HG03139 (cell line): ENCODE data around the gene LIN7A.
"Not testable (repeated sequence)": the region's sequence is repeated elsewhere in the genome, so short reads cannot be mapped to it uniquely, and the experiment has no call there.

ENCODE experiments used
- ATAC-seq: cut with Tn5 transposase; IDR thresholded peaks from one replicate; pipeline ENCODE4 v1.9.1; 2021; ENCODE audit not compliant: unreplicated experiment

Gene LIN7A

DNA sequence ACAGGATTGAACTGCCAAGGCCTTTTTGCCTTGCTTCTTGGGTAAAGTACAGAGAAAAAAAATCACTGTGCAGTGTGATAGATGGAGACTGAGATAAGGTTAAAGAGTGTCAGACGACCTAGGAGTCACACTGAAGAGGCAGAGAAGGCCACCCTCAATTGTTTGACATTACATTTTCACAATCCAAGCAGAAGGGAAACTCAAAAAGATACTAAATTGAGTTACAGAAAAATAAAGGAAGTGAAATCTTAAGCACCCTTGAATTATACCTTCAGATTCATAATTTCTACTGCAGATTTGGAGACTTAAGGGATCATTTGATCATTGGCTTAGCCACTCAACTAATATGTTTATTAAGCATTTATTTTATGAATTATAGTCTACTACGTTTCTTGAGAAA, 123.9 kb downstream of the LIN7A start:
- no peak for ATAC-seq

DNA sequence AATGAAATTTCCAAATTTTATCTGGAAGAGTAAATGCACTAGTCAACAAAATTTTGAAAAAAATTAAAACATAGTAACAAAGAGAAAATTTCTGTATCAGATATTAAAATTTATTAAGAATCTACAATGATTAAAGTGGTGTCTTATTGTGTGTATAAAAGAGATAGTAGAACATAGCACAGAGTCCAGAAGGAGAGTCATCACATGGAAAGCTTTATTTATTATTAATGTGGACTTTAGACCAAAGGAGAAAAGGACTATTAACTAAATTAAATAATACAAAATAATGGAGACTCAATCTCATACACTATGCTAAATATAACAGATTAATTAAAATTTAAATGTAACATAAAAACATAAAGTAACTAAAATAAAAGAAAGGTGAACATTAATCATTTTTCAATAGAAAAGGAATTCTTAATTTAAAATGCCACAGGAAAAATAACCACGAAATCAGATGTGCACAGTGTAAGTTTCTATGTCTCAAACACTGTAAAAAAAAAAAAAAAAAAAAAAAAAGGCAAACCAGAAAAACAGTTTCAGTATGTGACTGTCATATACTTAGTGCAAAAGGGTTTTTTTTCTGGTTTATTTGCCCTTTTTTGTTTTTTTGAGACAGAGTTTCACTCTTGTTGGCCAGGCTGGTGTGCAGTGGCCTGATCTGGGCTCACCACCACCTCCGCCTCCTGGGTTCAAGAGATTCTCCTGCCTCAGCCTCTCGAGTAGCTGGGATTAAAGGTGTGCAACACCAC, 125.6 kb downstream of the LIN7A start:
- ATAC-seq: no peak

DNA sequence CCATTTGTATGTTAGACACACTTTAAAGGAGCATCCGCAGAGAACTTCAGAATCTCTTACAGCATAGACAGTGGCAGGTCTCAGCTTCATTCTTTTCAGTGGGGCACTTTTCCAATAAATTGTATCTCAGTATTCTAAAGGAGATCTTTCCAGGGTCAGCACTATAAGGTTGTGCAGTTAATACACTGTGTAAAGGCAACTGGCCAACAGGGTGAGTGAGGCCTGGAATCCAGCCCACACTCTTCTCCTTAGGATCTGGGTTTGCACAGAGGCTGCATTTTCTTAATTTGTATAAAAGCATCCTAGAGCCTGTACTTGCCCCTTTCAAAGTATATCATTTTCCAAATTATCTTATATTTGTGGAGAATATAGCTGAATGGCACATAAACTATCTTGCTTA, 126.9 kb downstream of the LIN7A start:
- ATAC-seq: no peak

DNA sequence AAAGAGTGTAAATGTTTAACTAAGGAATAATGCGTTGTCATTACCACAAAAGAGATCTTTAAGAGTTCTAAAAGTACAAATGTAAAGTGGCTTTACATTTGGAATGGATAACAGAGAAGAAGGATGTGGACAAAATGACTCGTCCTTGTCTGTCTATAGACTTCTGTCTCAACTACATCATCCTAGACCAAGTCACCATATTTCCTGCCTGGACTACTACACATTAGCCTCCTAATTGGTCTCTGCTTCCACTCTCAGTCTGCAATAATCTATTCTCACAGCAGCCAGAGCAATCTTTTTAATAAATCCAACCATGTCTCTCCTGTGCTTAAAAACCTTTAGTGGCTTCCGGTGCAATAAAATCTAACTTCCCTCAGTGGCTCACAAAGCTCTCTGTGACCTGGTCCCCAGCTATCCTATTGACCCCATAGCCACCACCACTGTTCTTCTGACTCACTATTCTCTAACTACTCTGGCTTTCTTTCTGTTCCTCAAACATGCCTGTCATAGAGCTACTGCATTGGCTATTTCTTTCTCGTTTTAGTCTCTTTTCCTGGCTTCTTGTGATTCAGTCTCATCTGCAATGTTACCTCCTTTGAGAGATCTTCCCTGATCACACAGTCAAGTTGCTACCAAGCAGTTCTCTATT, 130.0 kb downstream of the LIN7A start:
- peak; percentile 76 for ATAC-seq

DNA sequence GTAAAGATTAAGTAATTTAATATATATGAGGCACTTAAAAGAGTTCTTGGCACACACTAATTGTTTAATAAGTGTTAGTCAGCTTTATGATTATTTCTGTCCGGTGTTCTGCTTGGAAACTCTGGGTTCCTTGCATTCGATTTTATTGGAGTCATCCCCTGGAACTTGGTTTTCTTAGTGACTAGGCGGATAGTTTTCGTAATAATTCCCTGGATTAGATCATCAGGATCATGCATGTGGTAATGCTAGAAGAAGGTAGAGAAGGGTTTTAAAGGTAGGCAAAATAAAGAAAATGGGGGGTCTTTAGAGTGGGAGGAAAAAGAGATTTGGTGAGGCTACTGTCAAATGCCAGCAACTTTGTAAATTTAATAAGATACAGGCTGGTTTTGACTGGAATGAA, 132.6 kb downstream of the LIN7A start:
- no peak for ATAC-seq

DNA sequence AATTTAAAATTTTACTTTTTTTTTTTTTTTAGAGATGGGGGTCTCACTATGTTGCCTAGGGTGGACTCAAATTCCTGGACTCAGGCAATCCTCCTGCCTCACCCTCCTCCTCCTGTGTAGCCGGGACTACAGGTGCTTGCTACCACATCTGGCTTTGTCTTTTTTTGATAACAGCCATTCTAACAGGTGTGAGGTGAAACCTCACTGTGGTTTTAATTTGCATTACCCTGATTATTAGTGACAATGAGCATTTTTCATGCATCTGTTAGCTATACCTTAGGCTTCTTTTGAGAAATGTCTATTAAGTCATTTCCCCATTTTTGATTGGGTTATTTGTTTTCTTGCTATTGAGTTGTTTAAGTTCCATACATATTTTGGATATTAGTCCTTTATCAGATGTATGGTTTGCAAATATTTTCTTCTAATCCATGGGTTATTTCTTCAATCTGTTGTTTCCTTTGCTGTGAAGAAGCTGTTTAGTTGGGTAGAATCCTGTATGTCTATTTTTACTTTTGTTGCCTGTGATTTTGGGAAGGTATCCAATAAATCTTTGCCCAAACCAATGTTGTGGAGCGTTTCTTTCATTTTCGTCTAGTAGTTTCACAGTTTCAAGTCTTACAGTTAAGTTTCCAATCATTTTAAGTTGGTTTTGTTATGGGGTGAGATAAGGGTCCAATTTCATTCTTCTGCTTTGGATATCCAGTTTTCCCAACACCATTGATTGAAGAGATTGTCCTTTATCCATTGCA, 134.9 kb downstream of the LIN7A start:
- peak; percentile 82 for ATAC-seq

DNA sequence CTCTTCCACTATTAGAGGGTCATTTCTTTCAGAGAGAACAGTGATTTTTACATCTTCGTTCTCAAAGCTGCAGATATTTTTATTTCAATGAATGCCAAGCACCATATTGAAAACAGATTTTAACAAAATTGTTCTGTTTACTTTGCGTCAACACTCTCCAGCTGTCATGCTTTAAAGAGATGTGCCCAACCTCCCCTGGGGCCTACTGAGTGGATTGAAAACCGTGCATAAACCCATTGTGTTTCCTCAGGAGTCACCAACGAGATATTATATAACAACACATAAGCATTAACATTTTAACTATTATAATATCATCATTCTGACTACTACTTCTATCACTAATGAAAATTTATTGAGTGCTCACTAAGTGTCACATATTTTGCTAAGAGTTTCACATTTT, 139.5 kb downstream of the LIN7A start:
- no peak for ATAC-seq

DNA sequence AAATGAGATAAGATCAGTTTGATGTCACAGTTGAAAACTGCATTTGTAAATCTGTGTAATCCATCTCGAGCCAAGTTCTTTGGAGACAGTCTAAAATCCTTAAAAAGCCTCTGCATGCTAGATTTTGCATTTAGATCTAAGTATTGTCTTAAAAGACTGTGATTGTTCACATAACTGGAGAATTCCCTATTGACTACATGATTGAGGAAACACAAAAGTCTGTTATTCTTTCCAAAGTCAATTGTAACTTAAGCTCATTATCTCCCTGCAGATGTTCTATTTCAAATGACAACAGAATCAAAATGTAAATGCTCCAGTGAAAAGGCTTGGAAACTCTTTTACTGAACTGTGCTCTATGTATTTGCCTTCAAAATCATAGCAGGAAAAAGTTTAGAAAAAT, 143.2 kb downstream of the LIN7A start:
- ATAC-seq: no peak

DNA sequence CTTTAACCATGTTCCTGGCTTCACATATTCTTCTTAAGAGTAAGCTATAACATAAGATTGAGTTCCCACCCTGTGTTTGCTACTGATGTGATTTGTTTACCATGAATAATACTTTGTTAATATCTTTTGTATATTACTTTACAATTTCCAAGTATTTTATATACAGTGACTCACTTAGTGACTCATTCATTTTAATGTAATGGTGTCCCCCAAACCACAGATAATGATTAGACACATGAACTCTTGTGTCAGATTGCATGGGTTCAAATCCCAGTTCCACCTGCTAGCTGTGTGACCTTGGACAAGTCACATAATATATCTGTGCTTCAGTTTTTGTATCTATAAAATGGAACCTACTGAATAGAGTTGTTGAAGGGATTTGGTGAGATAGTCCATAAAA, 144.9 kb downstream of the LIN7A start:
- no peak for ATAC-seq

DNA sequence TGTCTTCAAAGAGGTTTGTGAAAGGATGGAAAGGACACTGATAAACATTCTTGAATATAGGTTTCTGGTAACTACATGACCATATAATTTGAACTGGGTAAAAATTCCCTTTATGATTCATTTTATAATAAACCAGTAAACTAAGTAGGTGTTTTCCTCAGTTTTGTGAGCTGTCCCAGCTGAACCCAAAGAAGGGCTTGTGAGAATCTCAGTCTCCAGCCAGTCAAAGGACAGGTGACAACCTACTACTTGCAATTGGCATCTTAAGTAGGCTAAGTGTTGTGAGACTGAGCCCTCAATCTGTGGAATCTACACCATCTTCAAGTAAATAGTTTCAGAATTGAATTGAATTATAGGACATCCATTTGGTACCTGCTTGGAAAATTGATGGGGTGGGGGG, 145.9 kb downstream of the LIN7A start:
- ATAC-seq: no peak

DNA sequence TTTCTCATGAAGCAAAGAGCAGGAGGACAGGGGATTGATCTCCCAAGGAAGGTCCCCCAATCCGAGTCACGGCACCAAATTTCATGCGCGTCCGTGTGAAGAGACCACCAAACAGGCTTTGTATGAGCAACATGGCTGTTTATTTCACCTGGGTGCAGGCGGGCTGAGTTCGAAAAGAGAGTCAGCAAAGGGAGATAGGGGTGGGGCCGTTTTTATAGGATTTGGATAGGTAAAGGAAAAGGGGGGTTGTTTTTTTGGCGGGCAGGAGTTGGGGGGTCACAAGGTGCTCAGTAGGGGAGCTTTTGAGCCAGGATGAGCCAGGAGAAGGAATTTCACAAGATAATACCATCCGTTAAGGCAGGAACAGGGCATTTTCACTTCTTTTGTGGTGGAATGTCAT, 149.3 kb downstream of the LIN7A start:
- not testable (repeated sequence) for ATAC-seq

DNA sequence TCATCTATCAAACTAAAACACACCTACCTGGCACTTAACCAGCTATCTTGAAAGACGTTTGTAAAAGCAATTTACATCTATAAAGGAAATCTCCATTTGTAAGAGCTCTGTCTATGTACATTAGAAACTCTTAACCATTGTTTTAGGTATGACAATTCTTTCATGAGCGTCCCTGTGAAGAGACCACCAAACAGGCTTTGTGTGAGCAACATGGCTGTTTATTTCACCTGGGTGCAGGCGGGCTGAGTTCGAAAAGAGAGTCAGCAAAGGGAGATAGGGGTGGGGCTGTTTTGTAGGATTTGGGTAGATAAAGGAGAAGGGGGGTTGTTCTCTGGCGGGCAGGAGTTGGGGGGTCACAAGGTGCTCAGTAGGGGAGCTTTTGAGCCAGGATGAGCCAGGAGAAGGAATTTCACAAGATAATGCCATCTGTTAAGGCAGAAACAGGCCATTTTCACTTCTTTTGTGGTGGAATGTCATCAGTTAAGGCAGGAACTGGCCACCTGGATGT, 154.7 kb downstream of the LIN7A start:
- not testable (repeated sequence) for ATAC-seq

DNA sequence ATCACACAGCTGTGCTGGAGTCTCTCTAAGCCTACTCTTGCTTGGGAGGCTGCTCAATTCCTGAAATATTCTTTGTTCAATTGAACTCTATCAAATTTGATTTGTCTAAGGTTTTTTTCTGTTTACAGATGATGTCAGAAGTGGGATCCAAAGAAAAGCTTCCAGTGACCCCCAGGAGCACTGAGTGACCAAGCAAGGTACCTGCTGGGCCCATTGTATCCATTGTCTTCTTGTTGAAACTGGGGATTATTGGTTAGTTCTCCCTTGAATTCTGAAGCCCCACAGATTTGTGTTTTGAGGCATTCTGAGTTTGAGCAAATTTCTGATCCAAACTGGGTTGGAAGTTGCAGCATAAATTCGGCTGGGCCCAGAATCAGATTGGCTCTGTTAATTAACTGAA, 156.4 kb downstream of the LIN7A start:
- no peak for ATAC-seq

DNA sequence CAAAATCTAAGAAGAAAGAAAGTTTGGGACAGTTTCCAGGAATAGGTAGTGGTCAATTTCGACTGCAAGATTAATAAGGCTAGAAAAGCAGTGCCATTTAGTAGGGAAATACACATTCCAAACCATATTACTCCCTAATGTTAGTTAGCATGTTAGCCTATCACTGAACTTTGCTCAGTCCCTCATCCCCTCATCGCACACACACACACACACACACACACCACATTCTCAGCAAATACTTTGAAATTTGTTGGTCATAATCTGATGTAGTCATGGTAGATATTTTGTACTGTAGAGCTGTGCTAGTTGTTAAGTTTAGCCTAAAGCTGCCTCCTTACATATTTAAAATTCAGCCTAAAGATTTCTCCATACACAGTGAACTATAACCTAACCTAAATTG, 157.0 kb downstream of the LIN7A start:
- no peak for ATAC-seq

DNA sequence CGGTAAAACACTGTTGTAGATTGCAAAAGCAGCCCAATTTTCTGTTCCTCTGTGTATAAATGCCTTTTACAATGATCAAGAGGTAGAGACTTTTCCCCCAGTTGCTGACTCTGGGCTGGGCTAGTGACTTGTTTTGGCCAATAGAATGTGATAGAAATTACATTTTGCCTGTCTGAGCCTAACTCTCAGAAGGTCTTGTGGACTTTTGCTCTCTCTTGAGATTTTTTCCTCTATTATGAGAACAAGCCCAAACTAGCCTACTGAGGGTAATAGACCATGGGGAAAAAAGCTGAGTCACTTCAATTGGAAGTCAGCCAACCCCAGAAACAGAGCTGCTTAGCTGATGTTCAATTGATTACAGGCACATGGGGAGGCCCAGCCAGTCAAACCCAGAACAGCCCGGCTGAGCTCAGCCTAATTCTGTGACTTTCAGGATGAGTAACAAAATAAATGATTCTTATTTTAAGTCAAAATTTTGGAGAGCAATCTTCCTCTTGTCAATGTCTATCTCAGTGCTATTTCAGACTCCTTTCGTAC, 159.7 kb downstream of the LIN7A start:
- peak; percentile 91 for ATAC-seq

DNA sequence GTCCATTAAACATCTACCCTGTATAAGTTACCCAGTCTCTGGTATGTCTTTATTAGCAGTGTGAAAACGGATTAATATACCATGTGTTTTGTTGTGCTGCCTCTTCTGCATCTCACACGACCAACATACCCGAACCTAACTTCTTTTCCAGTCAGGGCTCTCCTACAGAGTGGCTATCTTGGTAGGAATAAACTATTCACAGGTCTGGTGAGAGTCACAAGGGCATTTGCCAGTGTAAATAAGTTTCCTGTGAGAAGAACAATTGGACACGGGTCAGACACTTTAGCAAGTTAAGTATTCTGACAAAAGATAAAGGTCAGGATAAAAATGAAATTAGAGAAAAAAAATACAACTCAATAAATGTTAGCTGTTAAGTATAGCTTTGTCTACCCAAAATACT, 160.1 kb downstream of the LIN7A start:
- ATAC-seq: no peak

DNA sequence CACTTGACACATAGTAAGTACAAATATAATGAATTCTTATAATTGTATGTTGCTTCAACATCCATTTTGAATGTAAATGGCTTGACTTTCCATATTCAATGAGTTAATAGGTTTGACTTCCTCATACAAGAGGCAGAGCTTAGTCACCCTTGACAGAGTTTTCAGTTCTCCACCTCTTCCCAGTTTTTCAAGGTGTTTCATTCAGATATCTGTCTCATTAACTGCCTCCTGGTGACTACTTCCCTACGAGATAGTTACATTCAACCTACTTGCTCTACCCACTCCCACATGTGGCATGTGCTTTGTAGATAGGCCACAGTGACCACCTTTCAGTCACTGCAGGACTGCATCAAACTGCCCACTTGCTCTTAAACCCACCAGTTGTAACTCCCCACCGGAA, 161.0 kb downstream of the LIN7A start:
- no peak for ATAC-seq

DNA sequence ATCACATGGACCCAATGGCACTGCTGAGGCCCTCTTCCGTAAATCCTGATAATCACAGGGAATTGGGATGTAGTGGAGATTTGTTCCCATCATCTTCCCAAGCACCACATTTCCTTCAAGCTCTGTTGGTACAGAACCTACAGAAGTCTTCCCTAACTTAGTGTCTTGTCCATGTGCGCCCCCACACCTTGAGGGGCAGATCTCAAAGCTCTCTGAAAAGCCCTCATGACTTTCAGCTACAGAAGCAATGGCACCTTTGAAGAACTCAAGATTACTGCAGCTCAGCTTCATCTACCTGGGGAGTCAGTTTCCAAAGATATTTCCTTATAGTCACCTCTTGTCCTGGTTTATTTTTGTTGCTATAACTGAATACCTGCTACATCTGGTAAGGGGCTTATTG, 166.8 kb downstream of the LIN7A start:
- no peak for ATAC-seq

DNA sequence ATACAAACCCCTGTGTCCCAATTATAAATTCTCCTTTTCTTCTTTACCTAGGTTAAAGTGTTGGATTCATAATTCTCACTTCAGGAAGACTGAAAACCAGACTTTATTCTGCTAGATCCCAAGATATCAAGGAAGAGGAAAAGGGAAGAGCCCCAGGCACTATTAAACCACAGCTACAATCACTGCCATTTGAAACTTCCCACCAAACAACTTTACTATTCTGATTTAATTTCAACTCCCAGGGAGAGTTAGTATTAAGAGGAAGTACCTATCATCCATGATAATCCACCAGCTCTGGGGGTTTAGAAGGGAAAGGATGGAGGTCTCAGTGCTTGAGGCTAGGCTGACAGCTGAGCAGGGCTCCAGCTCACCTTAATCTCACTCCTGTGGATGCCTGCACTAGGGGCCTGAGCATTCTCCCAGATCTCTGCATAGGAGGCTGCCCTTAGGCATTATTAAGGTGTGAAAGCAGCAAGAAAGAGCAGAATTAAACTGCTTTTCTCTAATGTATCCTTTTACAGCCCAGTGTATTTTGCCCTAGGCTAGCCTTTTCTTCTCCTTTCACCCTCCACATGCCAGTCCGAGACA, 168.1 kb downstream of the LIN7A start:
- no peak for ATAC-seq

DNA sequence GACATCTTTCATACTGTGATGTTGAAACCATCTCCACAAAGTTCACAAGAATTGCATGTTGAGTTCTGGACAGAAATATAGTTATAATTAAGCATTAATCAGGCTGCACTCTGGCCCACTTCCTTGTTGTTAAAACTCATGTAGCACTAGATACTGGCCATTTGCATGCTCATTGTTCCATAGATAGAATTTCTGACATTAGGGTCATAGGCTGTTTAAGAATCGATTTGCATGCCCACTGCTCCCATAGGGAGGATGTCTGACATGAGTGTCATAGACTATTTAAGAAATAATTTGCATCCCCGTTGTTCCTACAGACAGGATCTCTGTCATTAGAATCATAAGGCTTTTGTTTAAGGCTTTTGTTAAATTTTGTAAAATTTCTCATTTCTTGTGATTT, 170.8 kb downstream of the LIN7A start:
- peak; percentile 85 for ATAC-seq

DNA sequence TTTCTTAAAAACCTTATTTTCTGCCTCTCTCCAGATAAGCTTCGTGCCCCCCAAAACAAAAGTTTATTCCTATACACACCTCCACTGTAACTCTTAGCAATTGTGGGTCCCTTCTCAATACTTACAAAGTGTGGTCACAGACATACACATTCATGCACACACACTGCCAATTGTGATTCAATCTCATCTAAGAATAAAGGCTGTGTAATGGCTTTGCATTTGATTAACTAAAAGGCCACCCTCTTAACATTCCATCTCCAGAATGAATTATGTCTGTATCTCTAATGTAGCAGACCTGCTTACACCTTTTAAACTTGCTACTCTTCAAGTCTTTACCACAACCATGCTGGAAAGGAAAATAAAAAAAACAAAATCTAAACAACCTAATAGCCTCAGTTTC, 171.5 kb downstream of the LIN7A start:
- ATAC-seq: no peak
